Astrocyte (in vitro differentiated cells and primary cell): Measurements from ENCODE around the gene WDR7. TPM values are rescaled to one million over a fixed set of nuclear protein-coding genes. Genes with fewer than 3 reads are reported as not detected.

Source experiments
- DNase-seq: peaks from one replicate; pipeline ENCODE4 v3.0.0-alpha.2; 2010; ENCODE audit warnings: low read depth
- FAIRE-seq: peaks from 2 replicates; lab custom pipeline; 2011; peaks lifted over from hg19 to GRCh38; lab: Jason Lieb, UNC
- H2AFZ ChIP-seq: 2 replicates; pipeline ENCODE4 v1.6.0; 2012; ENCODE audit warnings: low read depth, low read length, inconsistent platforms
- H3K27ac ChIP-seq: 2 replicates; pipeline ENCODE4 v1.5.1; 2011; ENCODE audit warnings: low read depth, low read length, inconsistent platforms
- H3K27me3 ChIP-seq: 2 replicates; pipeline ENCODE4 v1.6.0; 2011; ENCODE audit warnings: low read length, inconsistent platforms; ENCODE audit not compliant: insufficient read depth
- H3K36me3 ChIP-seq: 2 replicates; pipeline ENCODE4 v1.5.1; 2011; ENCODE audit warnings: low read length, inconsistent platforms; ENCODE audit not compliant: insufficient read depth
- H3K4me1 ChIP-seq: 2 replicates; pipeline ENCODE4 v1.5.1; 2011; ENCODE audit warnings: low read length, inconsistent platforms; ENCODE audit not compliant: insufficient read depth
- H3K4me2 ChIP-seq: 2 replicates; pipeline ENCODE4 v1.6.0; 2012; ENCODE audit warnings: low read length, inconsistent platforms
- H3K4me3 ChIP-seq: 2 replicates; pipeline ENCODE4 v1.5.1; 2011; ENCODE audit warnings: low read depth, mild to moderate bottlenecking, low read length, inconsistent platforms; ENCODE audit not compliant: insufficient read depth
- H3K79me2 ChIP-seq: 2 replicates; pipeline ENCODE4 v1.6.0; 2012; ENCODE audit warnings: mild to moderate bottlenecking, low read length, inconsistent platforms; ENCODE audit not compliant: insufficient read depth
- H3K9ac ChIP-seq: 2 replicates; pipeline ENCODE4 v1.6.0; 2012; ENCODE audit warnings: mild to moderate bottlenecking, low read length, inconsistent platforms
- H3K9me3 ChIP-seq: 2 replicates; pipeline ENCODE4 v1.5.1; 2012; ENCODE audit warnings: low read depth, mild to moderate bottlenecking, low read length, inconsistent platforms; ENCODE audit not compliant: insufficient read depth
- H4K20me1 ChIP-seq: 2 replicates; pipeline ENCODE4 v1.6.0; 2012; ENCODE audit warnings: low read length, inconsistent platforms; ENCODE audit not compliant: insufficient read depth
- H3K27ac Mint-ChIP-seq: one replicate; pipeline ENCODE4 v1.8.0; 2021; ENCODE audit warnings: mild to moderate bottlenecking, mixed read lengths; ENCODE audit not compliant: unreplicated experiment
- H3K27me3 Mint-ChIP-seq: one replicate; pipeline ENCODE4 v1.8.0; 2021; ENCODE audit warnings: low read depth, mixed read lengths; ENCODE audit not compliant: unreplicated experiment
- H3K36me3 Mint-ChIP-seq: one replicate; pipeline ENCODE4 v1.8.0; 2021; ENCODE audit warnings: low read depth, mixed read lengths; ENCODE audit not compliant: unreplicated experiment
- H3K4me1 Mint-ChIP-seq: one replicate; pipeline ENCODE4 v1.8.0; 2021; ENCODE audit warnings: low read depth, mixed read lengths; ENCODE audit not compliant: unreplicated experiment
- H3K4me3 Mint-ChIP-seq: one replicate; pipeline ENCODE4 v1.8.0; 2021; ENCODE audit warnings: mild to moderate bottlenecking, moderate library complexity, mixed read lengths; ENCODE audit not compliant: unreplicated experiment
- H3K9me3 Mint-ChIP-seq: one replicate; pipeline ENCODE4 v1.8.0; 2021; ENCODE audit warnings: mild to moderate bottlenecking, mixed read lengths; ENCODE audit not compliant: unreplicated experiment
- CTCF ChIP-seq: IDR thresholded peaks from 2 replicates; pipeline ENCODE4 v1.5.1; 2011; ENCODE audit warnings: low read depth, mild to moderate bottlenecking, inconsistent platforms, low read length, moderate library complexity; ENCODE audit not compliant: insufficient read depth
- EZH2 ChIP-seq: IDR thresholded peaks from 2 replicates; pipeline ENCODE4 v1.6.1; 2012; ENCODE audit warnings: mild to moderate bottlenecking, low read length, inconsistent platforms; ENCODE audit not compliant: insufficient read depth
- total RNA-seq: library from RNA; stranded (reverse); gene quantifications from 2 replicates; pipeline ENCODE4 v1.2.1, GENCODE V29; 2021

WDR7 gene
- total RNA-seq, 1 donor from 2014 or later: 16.9 TPM

- Mint-ChIP-seq H3K36me3 (no peaks in the 10 kb centered on the region), H3K4me3 (no peak overlapping the region), H3K27me3 (peaks cover 1% of the 10 kb centered on the region), H3K9me3 (no peaks in the 10 kb centered on the region), H3K27ac (no peak overlapping the region), H3K4me1 (peaks cover 6% of the 10 kb centered on the region)
- Histone ChIP-seq H3K27me3 (no peaks in the 10 kb centered on the region), H4K20me1 (no peaks in the 10 kb centered on the region), H3K4me2 (no peak overlapping the region), H3K9ac (no peak overlapping the region), H3K79me2 (no peaks in the 10 kb centered on the region), H3K4me1 (peaks cover 5% of the 10 kb centered on the region), H2AFZ (no peak overlapping the region), H3K27ac (no peak overlapping the region), H3K4me3 (no peak overlapping the region), H3K36me3 (no peaks in the 10 kb centered on the region), H3K9me3 (no peaks in the 10 kb centered on the region)
- FAIRE-seq (no peak), DNase-seq (no peak)
- TF ChIP-seq CTCF (no peak), EZH2 (no peak)
These were observed 151.9 kb downstream of the WDR7 start for GRCh38 chr18:56803051-56803450.

- Histone ChIP-seq H3K4me1 (peaks cover 5% of the 10 kb centered on the region), H3K4me3 (no peak overlapping the region), H3K27me3 (no peaks in the 10 kb centered on the region), H3K36me3 (no peaks in the 10 kb centered on the region), H3K9me3 (no peaks in the 10 kb centered on the region), H3K9ac (no peak overlapping the region), H4K20me1 (no peaks in the 10 kb centered on the region), H3K27ac (no peak overlapping the region), H3K4me2 (no peak overlapping the region), H3K79me2 (no peaks in the 10 kb centered on the region), H2AFZ (no peak overlapping the region)
- Mint-ChIP-seq H3K4me1 (peaks cover 6% of the 10 kb centered on the region), H3K36me3 (no peaks in the 10 kb centered on the region), H3K27me3 (peaks cover 1% of the 10 kb centered on the region), H3K27ac (no peak overlapping the region), H3K4me3 (no peak overlapping the region), H3K9me3 (no peaks in the 10 kb centered on the region)
- FAIRE-seq (no peak), DNase-seq (no peak)
- TF ChIP-seq EZH2 (no peak), CTCF (no peak)
These were observed 153.2 kb downstream of the WDR7 start for GRCh38 chr18:56804395-56804794.

- no peak overlapping the region for H3K4me2 ChIP-seq
- H3K27ac ChIP-seq: no peak overlapping the region
- Mint-ChIP-seq H3K27me3 (peaks cover 1% of the 10 kb centered on the region), H3K4me1 (peaks cover 2% of the 10 kb centered on the region), H3K27ac (no peak overlapping the region), H3K4me3 (no peak overlapping the region), H3K36me3 (no peaks in the 10 kb centered on the region), H3K9me3 (no peaks in the 10 kb centered on the region)
- TF ChIP-seq CTCF (no peak), EZH2 (no peak)
- no peaks in the 10 kb centered on the region for H4K20me1 ChIP-seq
- H3K27me3 ChIP-seq: no peaks in the 10 kb centered on the region
- H2AFZ ChIP-seq: no peak overlapping the region
- no peaks in the 10 kb centered on the region for H3K9me3 ChIP-seq
- H3K4me1 ChIP-seq: no peaks in the 10 kb centered on the region
- no peak for DNase-seq
- no peak overlapping the region for H3K4me3 ChIP-seq
- no peaks in the 10 kb centered on the region for H3K79me2 ChIP-seq
- FAIRE-seq: no peak
- H3K9ac ChIP-seq: no peak overlapping the region
- H3K36me3 ChIP-seq: no peaks in the 10 kb centered on the region
These were observed 156.7 kb downstream of the WDR7 start for GRCh38 chr18:56807901-56808300.
